ENCODE measurements around the gene TCF4.

Gene TCF4

GRCh38 chr18:55541571-55541970, 46.4 kb downstream of the TCF4 start:
- no peak for DNase-seq

- no peak for DNase-seq
These were observed 48.8 kb downstream of the TCF4 start for GRCh38 chr18:55539240-55539639.

- no peak for DNase-seq
These were observed 53.0 kb downstream of the TCF4 start for GRCh38 chr18:55534996-55535395.

DNA sequence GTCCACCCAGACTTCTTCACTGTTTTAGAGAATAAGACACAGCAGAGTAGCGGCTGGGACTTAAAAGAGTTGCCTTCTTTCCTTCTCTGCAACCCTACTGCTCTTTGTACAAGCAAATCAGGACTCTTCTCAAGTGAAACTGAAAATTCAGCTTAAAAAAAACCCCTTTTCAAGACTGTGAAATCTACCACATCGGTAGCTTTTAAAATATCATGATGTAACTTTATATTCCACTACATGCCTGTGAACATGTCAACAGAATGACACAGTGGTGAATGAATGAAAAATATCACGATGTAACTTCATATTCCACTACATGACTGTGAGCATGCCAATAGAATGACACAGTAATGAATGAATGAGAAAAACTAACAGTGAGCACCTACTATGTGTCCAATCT, 53.4 kb downstream of the TCF4 start:
- DNase-seq: no peak

DNA sequence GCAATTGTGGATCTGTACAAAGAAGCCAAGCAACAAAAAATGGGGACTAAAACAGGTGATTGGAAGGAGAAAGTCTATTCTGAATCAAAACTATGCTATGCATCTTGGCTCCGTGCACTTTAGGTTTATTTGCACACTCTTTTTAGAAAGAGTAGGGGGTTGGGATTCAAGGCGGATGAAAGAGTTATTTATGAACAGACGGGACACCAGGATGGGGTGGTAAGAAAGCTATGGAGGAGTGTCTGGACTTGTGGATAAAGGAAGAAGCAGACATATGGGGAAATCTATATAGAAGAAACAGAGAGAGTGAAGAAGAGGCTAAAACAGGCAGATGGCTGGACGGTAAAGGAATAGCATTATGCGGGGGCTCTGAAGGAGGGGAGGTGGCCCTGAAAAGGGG, 57.8 kb downstream of the TCF4 start:
- no peak for DNase-seq

GRCh38 chr18:55529581-55529980, 58.4 kb downstream of the TCF4 start:
- DNase-seq: no peak

- DNase-seq: no peak
These were observed 62.1 kb downstream of the TCF4 start for GRCh38 chr18:55525845-55526244.

GRCh38 chr18:55524353-55525073, 63.5 kb downstream of the TCF4 start:
- no peak for DNase-seq

DNA sequence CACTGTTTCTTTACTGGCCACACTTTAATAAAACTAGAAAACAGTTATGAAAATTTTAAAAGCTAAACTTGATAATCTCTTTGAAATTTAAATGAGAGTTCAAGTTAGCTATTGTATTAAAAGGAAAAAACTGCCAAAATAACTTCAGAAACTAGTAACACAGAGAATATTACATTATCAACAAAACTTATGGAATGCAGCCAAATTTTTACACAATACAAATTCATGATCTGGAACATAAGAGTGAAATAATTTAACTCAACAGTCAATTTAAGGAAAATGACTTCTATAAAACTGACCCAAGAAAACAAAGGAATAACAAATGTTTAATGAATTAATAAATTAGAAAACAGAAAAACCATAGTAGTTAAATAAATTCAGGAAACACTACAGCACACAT, 65.0 kb downstream of the TCF4 start:
- no peak for DNase-seq

DNA sequence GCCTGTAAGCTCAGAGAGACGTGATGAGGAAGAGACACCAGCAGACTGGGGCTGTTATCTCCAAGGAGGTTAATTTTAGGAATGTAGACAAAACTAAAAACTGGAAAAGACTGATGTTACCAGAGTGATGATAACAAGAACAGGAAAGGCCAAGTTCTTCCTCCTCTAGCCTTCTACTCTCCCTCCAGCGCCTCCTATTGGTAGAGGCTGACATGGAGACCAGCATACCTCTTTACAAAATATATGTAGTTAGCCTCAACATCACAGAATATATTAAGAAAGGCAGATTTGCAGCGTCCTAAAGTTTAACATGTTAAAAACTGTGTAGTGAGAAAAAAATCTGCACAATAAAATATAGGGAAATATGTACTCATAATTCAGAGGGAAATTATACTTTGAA, 66.0 kb downstream of the TCF4 start:
- DNase-seq: no peak

- no peak for DNase-seq
These were observed 70.9 kb downstream of the TCF4 start for GRCh38 chr18:55517055-55517454.

DNA sequence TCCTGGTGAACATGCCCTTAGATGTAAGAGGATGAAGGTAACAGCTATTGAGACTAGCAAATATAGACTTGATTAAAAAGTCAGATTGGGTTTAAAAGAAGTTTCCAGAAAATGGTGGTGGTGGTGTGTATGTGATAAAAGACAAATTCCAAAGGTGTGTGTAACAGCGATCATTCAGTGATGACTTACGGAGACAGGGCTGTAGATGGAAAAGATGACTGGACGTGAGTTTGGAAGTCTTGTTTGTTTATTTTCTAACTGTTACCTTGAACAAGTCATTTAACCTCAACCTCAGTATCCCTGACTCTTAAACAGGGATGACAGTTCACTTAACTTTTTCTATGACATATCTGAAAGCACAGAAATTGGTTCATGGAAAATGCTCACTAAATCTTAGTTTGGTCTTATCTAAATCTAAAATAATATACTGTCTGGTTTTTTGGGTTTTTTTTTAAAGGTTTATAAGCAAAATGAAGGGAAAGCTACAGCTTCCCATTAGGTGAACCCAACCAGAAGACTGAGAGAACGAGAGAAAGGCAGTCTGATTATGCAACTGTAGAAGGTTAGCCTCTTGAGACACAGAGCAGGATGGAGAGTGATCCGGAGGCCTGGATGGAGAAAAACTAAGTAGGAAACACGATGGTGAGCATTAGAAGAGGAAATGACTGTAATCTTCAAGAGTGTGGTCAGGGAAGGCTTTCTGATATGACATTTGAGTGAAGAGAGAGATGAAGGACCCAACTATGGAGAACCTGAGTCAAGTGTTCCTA, 71.9 kb downstream of the TCF4 start:
- no peak for DNase-seq

- no peak for DNase-seq
These were observed 72.8 kb downstream of the TCF4 start for GRCh38 chr18:55515214-55515613.

GRCh38 chr18:55513161-55513560, 74.8 kb downstream of the TCF4 start:
- DNase-seq: no peak

DNA sequence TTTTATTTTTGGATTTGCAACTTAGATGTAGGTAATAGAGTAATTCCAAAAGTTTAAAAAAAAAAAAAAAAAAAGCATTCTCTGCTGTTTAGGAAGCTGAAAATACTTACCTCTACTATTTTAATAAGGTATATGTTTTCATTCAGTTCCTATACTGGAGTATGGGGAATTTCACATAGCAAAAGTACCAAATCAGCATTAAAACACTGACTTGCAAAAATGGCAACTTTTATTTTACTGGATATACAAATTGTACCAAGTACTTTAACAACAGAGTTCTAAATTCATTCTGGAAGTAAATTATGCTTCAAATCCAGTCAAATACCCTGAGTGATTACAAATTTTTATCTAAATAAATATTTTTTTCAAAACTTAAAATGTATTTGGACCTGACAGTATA, 76.7 kb downstream of the TCF4 start:
- no peak for DNase-seq

- DNase-seq: no peak
These were observed 77.2 kb downstream of the TCF4 start for GRCh38 chr18:55510809-55511208.

DNA sequence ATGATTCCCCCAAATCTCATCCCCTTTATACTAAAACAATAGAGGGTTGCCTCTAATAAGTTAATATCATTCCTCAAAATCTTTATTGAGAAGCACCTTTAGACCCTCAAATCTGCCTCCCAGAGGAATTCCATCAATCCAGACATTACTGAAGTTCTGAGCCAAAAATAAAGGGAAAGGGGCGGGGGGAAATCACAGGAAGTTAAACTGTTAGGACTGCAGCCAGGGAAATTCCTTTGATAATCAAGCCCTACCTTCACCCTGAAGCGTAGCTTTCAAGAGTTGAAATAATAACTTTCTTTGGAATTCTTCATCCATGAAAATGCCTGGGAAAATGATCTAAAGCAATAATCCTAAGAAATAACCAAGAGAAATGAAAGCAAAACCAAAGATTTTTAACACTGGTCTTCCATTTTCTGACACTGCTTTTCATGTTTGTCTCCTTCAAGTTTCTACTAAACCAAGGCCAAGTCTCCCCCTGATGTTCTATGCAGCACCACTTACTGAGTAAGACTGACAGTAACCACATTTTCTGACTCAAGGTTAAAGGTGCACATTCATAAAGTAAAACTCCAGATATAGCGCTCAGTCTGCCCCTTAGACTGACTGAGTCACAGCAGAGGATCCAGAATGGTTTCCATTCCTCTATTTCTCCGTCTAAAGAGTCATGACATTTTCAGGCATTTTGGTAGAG, 78.2 kb downstream of the TCF4 start:
- DNase-seq: no peak

DNA sequence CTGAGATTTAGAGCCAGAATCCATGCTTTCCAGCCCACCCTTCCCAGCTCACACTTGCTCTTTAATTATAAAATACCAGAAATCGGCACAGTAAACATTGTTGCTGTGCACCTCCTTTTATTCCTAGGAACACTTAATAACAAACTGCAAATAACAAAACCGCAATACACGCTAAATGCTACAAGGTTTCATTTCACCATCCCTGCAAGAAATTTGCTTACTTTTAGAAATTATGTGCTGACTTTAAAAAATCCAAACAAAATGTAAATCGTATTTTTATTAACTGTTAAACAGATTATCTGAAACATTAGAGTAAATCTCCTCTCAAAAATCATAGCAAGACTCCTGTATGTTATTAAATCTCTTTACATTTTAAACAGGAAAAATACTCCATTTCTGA, 79.3 kb downstream of the TCF4 start:
- no peak for DNase-seq

- DNase-seq: no peak
These were observed 81.9 kb downstream of the TCF4 start for GRCh38 chr18:55506074-55506473.

DNA sequence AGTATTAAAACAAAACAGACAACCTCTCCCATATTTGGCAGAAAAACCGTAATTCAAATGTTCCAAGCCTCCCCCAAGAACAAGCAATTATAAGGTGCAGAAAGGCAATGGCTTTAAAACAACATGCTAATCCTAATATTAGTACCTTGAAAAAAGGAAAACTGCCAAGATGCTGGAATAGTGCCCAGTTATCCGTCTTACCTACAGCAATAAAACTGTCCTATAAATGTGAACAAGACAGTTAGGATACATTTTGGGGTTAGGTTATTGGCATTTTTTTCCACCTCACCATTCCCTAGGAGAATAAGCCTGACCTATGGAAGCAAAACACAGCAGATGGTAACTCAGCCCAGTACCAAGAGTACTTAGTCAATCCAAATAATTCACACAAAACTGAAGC, 83.2 kb downstream of the TCF4 start:
- no peak for DNase-seq

GRCh38 chr18:55503167-55503820, 84.7 kb downstream of the TCF4 start:
- DNase-seq: no peak

DNA sequence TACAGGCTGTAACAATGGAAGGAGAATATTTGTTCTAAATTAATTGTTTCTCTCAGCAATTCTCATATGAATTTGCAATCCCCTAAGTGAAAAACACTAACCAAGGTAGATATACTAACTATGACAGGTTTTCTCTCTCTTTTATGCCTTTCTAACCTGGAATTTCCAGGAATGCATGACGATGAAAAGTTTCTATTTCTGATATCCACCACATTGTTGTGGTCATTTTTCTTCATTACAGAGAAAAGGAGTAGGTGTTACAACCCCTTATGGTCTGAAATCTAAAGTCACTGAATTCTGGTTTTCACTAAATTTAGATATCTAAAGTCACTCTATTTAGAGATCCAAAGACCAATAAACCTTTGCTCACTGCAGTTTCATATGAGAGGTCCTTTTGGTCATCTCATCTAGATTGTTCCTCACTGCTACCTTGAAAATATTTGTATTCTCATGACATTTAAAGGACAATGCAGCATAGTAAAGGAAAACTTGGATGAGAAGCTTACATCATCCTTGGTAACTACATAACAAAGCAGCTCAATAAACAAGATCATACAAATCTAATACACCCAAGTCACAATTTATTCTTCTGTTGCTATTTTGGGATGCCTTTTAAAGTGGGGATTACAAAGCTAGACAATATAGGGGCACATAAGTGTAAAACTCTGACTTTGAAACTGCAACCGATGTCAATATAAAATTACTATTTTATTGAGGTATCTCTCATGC, 85.8 kb downstream of the TCF4 start:
- DNase-seq: no peak

DNA sequence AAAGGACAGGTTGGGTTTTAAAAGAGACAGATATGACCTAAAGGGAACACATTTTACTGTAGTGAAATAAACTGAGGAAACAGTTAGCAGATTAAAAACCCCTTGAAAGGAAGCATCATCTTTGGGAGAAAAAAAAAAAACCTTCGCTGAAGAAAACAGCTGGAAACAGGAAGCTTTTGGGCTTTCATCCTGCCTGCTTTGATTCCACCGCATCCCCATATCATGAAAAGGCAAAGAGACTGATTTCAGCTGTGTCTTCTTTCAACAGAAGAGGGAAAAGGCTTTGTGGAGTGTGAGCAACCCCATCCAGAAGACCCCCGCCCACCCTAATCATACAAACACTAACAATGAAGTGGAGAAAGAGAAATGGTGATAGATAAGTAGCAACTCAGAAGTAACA, 86.4 kb downstream of the TCF4 start:
- no peak for DNase-seq
